Peyer's patch (tissue), 4 donors: ENCODE results near the gene RAP1A. TPM values are rescaled to one million over a fixed set of nuclear protein-coding genes. Genes with fewer than 3 reads are reported as not detected.
A peak's percentile ranks its signal among the peaks of the same experiment; 100 is the strongest.

Experiments
- DNase-seq, 3 donors: peaks; one replicate each; pipeline ENCODE4 v3.0.0-alpha.2; 2017 to 2019
- H3K27ac ChIP-seq, 4 donors: fragments of 200-600 bp; sonication (generic); one replicate each; pipeline ENCODE4 v1.5.1; 2016 to 2019
- H3K27me3 ChIP-seq, 2 donors: fragments of 200-600 bp; sonication (generic); one replicate each; pipeline ENCODE4 v1.5.1; 2019
- H3K36me3 ChIP-seq, 3 donors: fragments of 200-600 bp; sonication (generic); one replicate each; pipeline ENCODE4 v1.5.1; 2016 to 2019
- H3K4me1 ChIP-seq, 4 donors: fragments of 200-600 bp; sonication (generic); one replicate each; pipeline ENCODE4 v1.5.1; 2016 to 2019
- H3K4me3 ChIP-seq, 4 donors: fragments of 200-600 bp; sonication (generic); 1 replicate in 3 of 4; 2 replicates in 1 of 4; pipeline ENCODE4 v1.5.1; 2016 to 2019; ENCODE audit warnings: mild to moderate bottlenecking in 1 of 4
- H3K9me3 ChIP-seq, 4 donors: fragments of 200-600 bp; sonication (generic); one replicate each; pipeline ENCODE4 v1.5.1; 2016 to 2019; ENCODE audit warnings: mild to moderate bottlenecking in 1 of 4
- POLR2A ChIP-seq, 2 donors: fragments of 450-650 bp; IDR thresholded peaks; one replicate each; pipeline ENCODE4 v1.5.1; 2017; ENCODE audit warnings: antibody characterized with exemption in 2 of 2, mild to moderate bottlenecking in 2 of 2, moderate library complexity in 2 of 2
- total RNA-seq, 4 donors: library from RNA; depleted of rRNA; stranded (reverse); fragments of >200 nt; gene quantifications; one replicate each; pipeline ENCODE4 v1.1.0, GENCODE V29; 2016
- TF ChIP-seq, protein P1 (sequence below), 6 experiments: fragments of 450-650 bp in 4 of 6; fragments of 200-600 bp in 2 of 6; sonication (generic) in 1 of 6; IDR thresholded peaks; one replicate each; pipeline ENCODE4 v1.5.1; 2017 to 2019; ENCODE audit warnings: antibody characterized with exemption in 6 of 6, mild to moderate bottlenecking in 3 of 6, moderate library complexity in 1 of 6

Gene RAP1A
- total RNA-seq, 4 donors from 2014 or later, result 16.5 to 66.0 (median 46.2) TPM

DNA sequence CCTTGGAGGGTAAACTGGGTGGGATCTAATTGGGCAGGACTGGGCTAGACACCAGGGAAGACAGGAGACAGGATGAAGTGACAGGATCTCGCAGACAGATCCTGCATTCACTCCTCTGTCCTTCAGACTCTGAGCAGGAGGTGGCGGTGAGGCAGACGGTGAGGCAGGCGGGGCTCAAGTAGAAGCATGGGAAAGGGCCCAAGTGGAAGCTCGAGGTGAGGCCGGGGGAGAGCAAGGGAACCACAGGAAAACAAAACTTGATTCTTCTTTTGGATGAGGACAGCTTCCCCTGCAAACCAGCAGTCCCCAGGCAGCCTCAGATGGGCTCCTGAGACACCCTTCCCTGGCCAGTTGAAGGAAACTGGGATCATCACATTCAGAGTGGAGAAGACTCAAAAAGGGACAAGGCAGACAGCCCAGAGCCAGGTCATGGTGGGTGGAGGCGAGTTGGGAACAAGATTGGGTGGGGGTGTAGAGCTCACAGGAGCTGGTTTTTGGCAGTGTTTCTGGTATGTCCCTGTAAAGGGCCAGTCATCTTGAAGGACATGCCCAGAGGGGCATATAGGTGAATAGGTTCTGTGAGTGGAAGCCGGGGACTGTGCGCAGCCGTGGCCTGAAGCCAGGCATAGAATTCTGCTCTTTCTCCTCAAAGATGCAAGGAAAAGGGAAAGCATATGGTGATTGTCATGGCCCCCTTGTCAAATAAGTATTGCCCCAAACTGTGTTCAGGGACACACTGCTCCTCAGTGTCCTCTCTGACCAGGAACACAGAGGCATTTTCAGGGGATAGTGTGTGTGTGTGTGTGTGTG is 101.6 kb downstream of the RAP1A start:
- H3K27me3 ChIP-seq, result no peaks in the 10 kb centered on the region
- H3K9me3 ChIP-seq, result no peaks in the 10 kb centered on the region
- no peaks in the 10 kb centered on the region for H3K4me1 ChIP-seq
- H3K36me3 ChIP-seq, result peaks cover 0 to 3% (median 0%) of the 10 kb centered on the region in 3 donors
- peak in 1 of 3 donors; percentile 39 for DNase-seq
- H3K4me3 ChIP-seq, result no peak overlapping the region
- no peak for TF ChIP-seq POLR2A (IDR thresholded peaks at IDR 0.05)
- TF ChIP-seq, protein P1, sequence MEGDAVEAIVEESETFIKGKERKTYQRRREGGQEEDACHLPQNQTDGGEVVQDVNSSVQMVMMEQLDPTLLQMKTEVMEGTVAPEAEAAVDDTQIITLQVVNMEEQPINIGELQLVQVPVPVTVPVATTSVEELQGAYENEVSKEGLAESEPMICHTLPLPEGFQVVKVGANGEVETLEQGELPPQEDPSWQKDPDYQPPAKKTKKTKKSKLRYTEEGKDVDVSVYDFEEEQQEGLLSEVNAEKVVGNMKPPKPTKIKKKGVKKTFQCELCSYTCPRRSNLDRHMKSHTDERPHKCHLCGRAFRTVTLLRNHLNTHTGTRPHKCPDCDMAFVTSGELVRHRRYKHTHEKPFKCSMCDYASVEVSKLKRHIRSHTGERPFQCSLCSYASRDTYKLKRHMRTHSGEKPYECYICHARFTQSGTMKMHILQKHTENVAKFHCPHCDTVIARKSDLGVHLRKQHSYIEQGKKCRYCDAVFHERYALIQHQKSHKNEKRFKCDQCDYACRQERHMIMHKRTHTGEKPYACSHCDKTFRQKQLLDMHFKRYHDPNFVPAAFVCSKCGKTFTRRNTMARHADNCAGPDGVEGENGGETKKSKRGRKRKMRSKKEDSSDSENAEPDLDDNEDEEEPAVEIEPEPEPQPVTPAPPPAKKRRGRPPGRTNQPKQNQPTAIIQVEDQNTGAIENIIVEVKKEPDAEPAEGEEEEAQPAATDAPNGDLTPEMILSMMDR (IDR thresholded peaks at IDR 0.05), result no peak
- no peak overlapping the region for H3K27ac ChIP-seq

DNA sequence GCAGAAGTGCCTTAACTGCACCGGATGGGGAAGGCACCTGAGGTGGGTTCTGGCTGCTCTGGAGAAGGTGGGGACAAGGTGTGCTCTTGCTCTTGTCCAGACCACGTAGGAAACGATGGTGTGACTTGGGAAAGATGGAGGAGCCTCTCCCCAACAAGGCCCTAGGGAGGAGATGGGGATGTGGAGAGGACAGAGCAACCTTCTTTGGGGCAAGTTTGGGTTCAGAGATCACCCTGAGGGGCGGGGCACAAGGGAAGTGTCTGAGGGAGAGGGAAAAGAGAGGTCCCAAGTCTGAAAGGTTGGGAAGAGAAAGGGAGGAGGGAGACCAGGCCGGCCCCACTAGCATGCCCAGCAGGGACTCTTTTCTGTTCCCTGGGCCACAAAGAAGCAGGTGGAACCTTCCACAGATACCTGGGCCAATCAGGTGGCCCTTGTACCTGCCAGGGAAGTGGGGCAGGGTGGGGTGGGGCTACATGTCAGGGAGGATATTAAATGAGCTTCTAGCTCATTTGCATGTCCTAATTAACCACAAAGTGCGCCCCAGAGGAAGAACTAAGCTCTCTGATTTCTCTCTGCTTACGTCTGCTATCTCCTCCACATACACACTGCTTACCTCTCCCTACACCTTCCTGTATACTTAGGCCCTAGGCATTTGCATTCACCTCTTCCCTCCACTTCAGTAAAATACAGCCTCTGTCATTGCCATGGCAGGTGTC is 103.7 kb downstream of the RAP1A start:
- Histone ChIP-seq H3K27ac (no peak overlapping the region), H3K4me1 (no peaks in the 10 kb centered on the region), H3K9me3 (no peaks in the 10 kb centered on the region), H3K4me3 (no peak overlapping the region), H3K27me3 (no peaks in the 10 kb centered on the region), H3K36me3 (no peaks in the 10 kb centered on the region)
- peak; percentile 34 to 61 (median 56) for DNase-seq
- TF ChIP-seq POLR2A (IDR thresholded peaks at IDR 0.05), result no peak
- TF ChIP-seq, protein P1 (IDR thresholded peaks at IDR 0.05), result no peak

DNA sequence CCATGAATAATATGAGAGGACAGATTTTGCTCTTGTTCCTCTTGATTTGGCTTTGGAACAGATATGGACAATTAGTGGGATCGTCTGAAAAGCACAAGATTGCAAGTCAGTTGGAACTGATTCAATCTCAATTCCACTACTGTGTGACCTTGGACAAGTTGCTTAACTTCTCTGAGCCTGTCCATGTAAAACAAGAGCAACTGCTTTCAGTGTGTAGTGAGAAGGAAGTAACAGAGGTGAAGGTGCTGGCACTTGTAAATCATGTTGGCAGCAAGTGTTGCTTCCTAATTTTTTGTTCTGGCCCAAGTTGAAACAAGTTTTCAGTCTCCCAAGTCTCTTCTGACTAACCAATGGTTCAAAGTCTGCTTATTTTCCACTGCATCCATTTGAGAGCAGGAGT is 104.3 kb downstream of the RAP1A start:
- TF ChIP-seq POLR2A (IDR thresholded peaks at IDR 0.05), result no peak
- TF ChIP-seq, protein P1 (IDR thresholded peaks at IDR 0.05), result no peak

DNA sequence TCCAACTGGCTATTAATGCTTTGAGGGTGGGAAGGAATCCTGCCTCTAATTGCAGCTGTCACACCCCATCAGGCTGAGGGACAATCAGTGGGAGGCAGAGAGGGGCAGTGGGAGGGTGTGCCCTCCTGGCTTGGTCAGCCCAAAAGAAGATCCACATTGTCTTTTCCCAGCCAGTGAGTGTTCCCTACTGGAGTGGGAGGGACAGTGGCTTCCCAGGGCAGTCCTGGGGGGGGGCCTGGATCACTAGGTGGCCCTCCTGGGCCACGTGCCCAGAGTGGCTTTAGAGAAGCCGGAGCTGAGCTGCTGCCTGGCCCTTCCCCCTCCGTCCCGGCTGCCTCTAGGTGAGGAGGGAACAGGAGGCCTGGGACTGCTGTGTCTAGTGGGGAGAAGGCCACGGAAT is 105.6 kb downstream of the RAP1A start:
- Histone ChIP-seq H3K36me3 (no peaks in the 10 kb centered on the region), H3K27ac (no peak overlapping the region), H3K4me1 (no peaks in the 10 kb centered on the region), H3K4me3 (no peak overlapping the region), H3K27me3 (no peaks in the 10 kb centered on the region), H3K9me3 (no peaks in the 10 kb centered on the region)
- TF ChIP-seq, protein P1 (IDR thresholded peaks at IDR 0.05), result no peak
- no peak for TF ChIP-seq POLR2A (IDR thresholded peaks at IDR 0.05)
- no peak for DNase-seq

More for the DNA sequence above, 104.3 kb downstream of the RAP1A start:
- Histone ChIP-seq H3K27ac (no peak overlapping the region), H3K36me3 (no peaks in the 10 kb centered on the region), H3K27me3 (no peaks in the 10 kb centered on the region), H3K9me3 (no peaks in the 10 kb centered on the region), H3K4me3 (no peak overlapping the region), H3K4me1 (no peaks in the 10 kb centered on the region)
- DNase-seq, result no peak

DNA sequence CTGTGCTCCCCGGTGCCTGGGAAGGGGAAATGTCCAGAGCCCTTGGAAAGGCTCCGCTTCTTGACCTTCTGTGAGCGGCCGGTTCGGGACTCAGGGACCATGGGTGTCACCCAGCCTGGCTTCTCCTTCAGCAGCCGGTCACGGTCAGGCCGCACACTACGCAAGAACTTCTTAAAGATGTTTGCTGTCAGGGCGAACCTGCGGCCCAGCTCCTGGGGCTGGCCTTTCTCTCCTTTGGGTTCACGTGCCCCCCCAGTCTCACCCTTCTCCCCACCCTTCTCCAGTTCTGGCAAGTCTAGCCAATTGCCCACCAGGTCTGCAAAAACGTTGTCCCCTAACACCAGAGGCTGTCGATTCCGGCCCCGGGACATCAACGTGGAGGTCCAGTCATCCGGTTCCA is 107.5 kb downstream of the RAP1A start:
- no peak for DNase-seq
- no peaks in the 10 kb centered on the region for H3K9me3 ChIP-seq
- TF ChIP-seq POLR2A (IDR thresholded peaks at IDR 0.05), result no peak
- TF ChIP-seq, protein P1 (IDR thresholded peaks at IDR 0.05), result no peak
- H3K27me3 ChIP-seq, result no peaks in the 10 kb centered on the region
- no peak overlapping the region for H3K4me3 ChIP-seq
- H3K36me3 ChIP-seq, result no peaks in the 10 kb centered on the region
- H3K27ac ChIP-seq, result no peak overlapping the region
- peaks cover 0 to 5% (median 0%) of the 10 kb centered on the region in 4 donors for H3K4me1 ChIP-seq
